SIG-M5 (cell line): ENCODE measurements around the gene EFTUD2.

Experiments
- DNase-seq: peaks from one replicate; lab custom pipeline; 2025; lab: John Stamatoyannopoulos, UW

The EFTUD2 gene

GRCh38 chr17:44925731-44926697 is 26.8 kb upstream of the EFTUD2 start:
- no peak for DNase-seq

GRCh38 chr17:44924107-44924544 is 24.9 kb upstream of the EFTUD2 start:
- no peak for DNase-seq

GRCh38 chr17:44922746-44923470 is 23.7 kb upstream of the EFTUD2 start:
- DNase-seq, result no peak

GRCh38 chr17:44922136-44922535 is 22.9 kb upstream of the EFTUD2 start:
- no peak for DNase-seq

- DNase-seq, result no peak
These were observed 22.1 kb upstream of the EFTUD2 start for GRCh38 chr17:44921122-44921882.

- no peak for DNase-seq
These were observed 21.3 kb upstream of the EFTUD2 start for GRCh38 chr17:44920565-44920940.

- no peak for DNase-seq
These were observed 20.8 kb upstream of the EFTUD2 start for GRCh38 chr17:44919885-44920564.

GRCh38 chr17:44919411-44919810 is 20.2 kb upstream of the EFTUD2 start:
- DNase-seq, result no peak

GRCh38 chr17:44918006-44918405 is 18.8 kb upstream of the EFTUD2 start:
- no peak for DNase-seq

- no peak for DNase-seq
These were observed 18.2 kb upstream of the EFTUD2 start for GRCh38 chr17:44917456-44917855.

GRCh38 chr17:44916781-44917241 is 17.6 kb upstream of the EFTUD2 start:
- DNase-seq, result no peak

GRCh38 chr17:44915862-44916780 is 16.9 kb upstream of the EFTUD2 start:
- DNase-seq, result no peak

GRCh38 chr17:44915321-44915726 is 16.1 kb upstream of the EFTUD2 start, which contains the start of gene GFAP:
Gene GFAP, minus strand, starts transcription at chr17:44915500. Its CDS starts 14 bp downstream, at chr17:44915486.
- no peak for DNase-seq

- DNase-seq, result no peak
These were observed 15.5 kb upstream of the EFTUD2 start for GRCh38 chr17:44914698-44915271.

GRCh38 chr17:44914148-44914547 is 14.9 kb upstream of the EFTUD2 start:
- DNase-seq, result no peak

- no peak for DNase-seq
These were observed 14.4 kb upstream of the EFTUD2 start for GRCh38 chr17:44913676-44914075.

- DNase-seq, result no peak
These were observed 13.7 kb upstream of the EFTUD2 start for GRCh38 chr17:44912763-44913544.

GRCh38 chr17:44911133-44912001 is 12.1 kb upstream of the EFTUD2 start:
- DNase-seq, result no peak
